SK-N-SH (cell line): ENCODE measurements around the gene SRR. TPM values are rescaled to one million over a fixed set of nuclear protein-coding genes. Genes with fewer than 3 reads are reported as not detected.

Experiments
- CTCF ChIA-PET: fragments of 300-600, 350-600 bp; formaldehyde crosslinking; extraction: SDS; loops from one replicate; lab custom pipeline; 2021; lab: Yijun Ruan, JAX
- POLR2A ChIA-PET: fragments of 350-600 bp; sonication (Branson Sonifier 250); formaldehyde crosslinking; extraction: SDS; loops from one replicate; lab custom pipeline; 2020; ENCODE audit warnings: antibody characterized with exemption, inconsistent platforms; lab: Yijun Ruan, JAX
- DNase-seq: peaks from one replicate; pipeline ENCODE4 v3.0.0; 2012
- H2AFZ ChIP-seq: fragments of 200-600 bp; sonication (generic); 2 replicates; pipeline ENCODE4 v1.8.1; 2016; ENCODE audit warnings: antibody characterized with exemption, mild to moderate bottlenecking, low read depth
- H3F3A ChIP-seq: fragments of 200-600 bp; sonication (generic); replicated peaks from 2 replicates; pipeline ENCODE3; 2016; ENCODE audit warnings: antibody characterized with exemption, mild to moderate bottlenecking; ENCODE audit not compliant: insufficient read depth
- H3K27ac ChIP-seq, 2 experiments: fragments of 200-500 bp in 1 of 2; fragments of 200-600 bp in 1 of 2; sonication (Bioruptor generic) in 1 of 2; sonication (generic), shearing (Covaris generic) in 1 of 2; 2 replicates each; pipeline versions ENCODE4 v1.5.1 to v1.6.1; 2014 to 2016; ENCODE audit warnings: low read depth in 2 of 2, inconsistent platforms in 1 of 2, low read length in 1 of 2, mild to moderate bottlenecking in 1 of 2, mixed read lengths in 1 of 2
- H3K27me3 ChIP-seq: fragments of 200-600 bp; sonication (generic), shearing (Covaris generic); 2 replicates; pipeline ENCODE4 v1.6.1; 2016; ENCODE audit warnings: mixed run types; ENCODE audit not compliant: insufficient read depth
- H3K36me3 ChIP-seq, 2 experiments: fragments of 200-500 bp in 1 of 2; fragments of 200-600 bp in 1 of 2; sonication (Bioruptor generic) in 1 of 2; sonication (generic) in 1 of 2; replicated peaks in 1 of 2; 2 replicates each; pipeline versions ENCODE3 to v1.5.1; 2014 to 2016; ENCODE audit warnings: low read length in 1 of 2, mild to moderate bottlenecking in 1 of 2; ENCODE audit not compliant: insufficient read depth in 2 of 2, control insufficient read depth in 1 of 2
- H3K4me1 ChIP-seq, 2 experiments: fragments of 200-500 bp in 1 of 2; fragments of 200-600 bp in 1 of 2; sonication (Bioruptor generic) in 1 of 2; sonication (generic), shearing (Covaris generic) in 1 of 2; 2 replicates each; pipeline versions ENCODE4 v1.5.1 to v1.6.1; 2014 to 2016; ENCODE audit warnings: low read depth in 1 of 2, low read length in 1 of 2, mixed run types in 1 of 2; ENCODE audit not compliant: insufficient read depth in 2 of 2, control insufficient read depth in 1 of 2
- H3K4me2 ChIP-seq: fragments of 200-600 bp; sonication (generic), shearing (Covaris generic); 2 replicates; pipeline ENCODE4 v1.6.1; 2017; ENCODE audit warnings: mixed run types
- H3K4me3 ChIP-seq, 2 experiments: fragments of 200-500 bp in 1 of 2; fragments of 200-600 bp in 1 of 2; sonication (Bioruptor generic) in 1 of 2; sonication (generic), shearing (Covaris generic) in 1 of 2; 2 replicates each; pipeline versions ENCODE4 v1.5.1 to v1.8.1; 2014 to 2016; ENCODE audit warnings: low read depth in 2 of 2, inconsistent platforms in 1 of 2, low read length in 1 of 2, mild to moderate bottlenecking in 1 of 2, mixed read lengths in 1 of 2, moderate library complexity in 1 of 2
- H3K79me2 ChIP-seq: fragments of 200-600 bp; sonication (generic); 2 replicates; pipeline ENCODE4 v1.8.1; 2017; ENCODE audit warnings: mild to moderate bottlenecking; ENCODE audit not compliant: insufficient read depth
- H3K9ac ChIP-seq: fragments of 200-600 bp; sonication (generic); 2 replicates; pipeline ENCODE4 v1.6.1; 2017; ENCODE audit warnings: mixed run types
- H3K9me2 ChIP-seq: fragments of 200-600 bp; sonication (generic); 2 replicates; pipeline ENCODE4 v1.6.1; 2017; ENCODE audit warnings: mixed run types
- H3K9me3 ChIP-seq: fragments of 200-600 bp; sonication (generic); 2 replicates; pipeline ENCODE4 v1.6.1; 2017; ENCODE audit warnings: mixed run types, mild to moderate bottlenecking, moderate library complexity
- H4K20me1 ChIP-seq: fragments of 200-600 bp; sonication (generic); 2 replicates; pipeline ENCODE4 v1.6.1; 2017; ENCODE audit warnings: mild to moderate bottlenecking, mixed run types; ENCODE audit not compliant: insufficient read depth
- CTCF ChIP-seq: fragments of 200-600 bp; sonication (generic); IDR thresholded peaks from 2 replicates; pipeline ENCODE4 v1.6.1; 2017; ENCODE audit warnings: antibody characterized with exemption, mild to moderate bottlenecking, moderate library complexity
- FOSL2 ChIP-seq: IDR thresholded peaks from 2 replicates; pipeline ENCODE4 v1.4.0; 2012; ENCODE audit warnings: low read depth, mild to moderate bottlenecking, moderate library complexity, borderline replicate concordance
- FOXJ3 ChIP-seq: sonication (generic); formaldehyde crosslinking; IDR thresholded peaks from 2 replicates; pipeline ENCODE4 v1.5.1; 2020; ENCODE audit warnings: mild to moderate bottlenecking, missing genetic modification reagents
- FOXM1 ChIP-seq: IDR thresholded peaks from 2 replicates; pipeline ENCODE4 v1.4.0; 2012; ENCODE audit warnings: low read depth, mild to moderate bottlenecking
- GABPA ChIP-seq: IDR thresholded peaks from 2 replicates; pipeline ENCODE4 v1.4.0; 2012; ENCODE audit warnings: low read depth, mild to moderate bottlenecking
- MEF2A ChIP-seq: IDR thresholded peaks from 2 replicates; pipeline ENCODE4 v1.4.0; 2012; ENCODE audit warnings: low read depth, borderline replicate concordance
- MXI1 ChIP-seq: IDR thresholded peaks from 2 replicates; pipeline ENCODE4 v1.6.1; 2012; ENCODE audit warnings: mild to moderate bottlenecking, low read depth, low read length, improper control_type of control experiment
- NRF1 ChIP-seq: IDR thresholded peaks from 2 replicates; pipeline ENCODE4 v1.6.1; 2012; ENCODE audit warnings: low read depth, mild to moderate bottlenecking, low read length
- SMC3 ChIP-seq: IDR thresholded peaks from 2 replicates; pipeline ENCODE4 v1.6.1; 2012; ENCODE audit warnings: low read depth, low read length, improper control_type of control experiment
- TAF1 ChIP-seq: IDR thresholded peaks from 2 replicates; pipeline ENCODE4 v1.6.1; 2012; ENCODE audit warnings: low read depth, mild to moderate bottlenecking, low read length, moderate library complexity, borderline replicate concordance
- TCF12 ChIP-seq: IDR thresholded peaks from 2 replicates; pipeline ENCODE4 v1.4.0; 2012
- TEAD4 ChIP-seq: IDR thresholded peaks from 2 replicates; pipeline ENCODE4 v1.4.0; 2012; ENCODE audit warnings: mild to moderate bottlenecking, borderline replicate concordance; ENCODE audit not compliant: insufficient read depth
- USF2 ChIP-seq: fragments of 150-350 bp; IDR thresholded peaks from 2 replicates; pipeline ENCODE4 v1.6.1; 2017; ENCODE audit warnings: antibody characterized with exemption, low read length, low read depth, borderline replicate concordance
- YY1 ChIP-seq: IDR thresholded peaks from 2 replicates; pipeline ENCODE4 v1.4.0; 2012; ENCODE audit warnings: low read depth, mild to moderate bottlenecking
- WGBS: methylation state at CpG from one replicate; pipeline ENCODE4 v1.1.6; 2017; ENCODE audit warnings: low lambda C conversion rate; 5-methylcytosine and 5-hydroxymethylcytosine counted together
- polyA plus RNA-seq, 3 experiments: library from polyadenylated mRNA; depleted of rRNA; stranded (reverse); fragments of >200 nt; gene quantifications; 2 replicates each; pipeline ENCODE4 v1.2.3, GENCODE V29; 2012

SRR gene
- polyA plus RNA-seq, 1 of the 3 experiments (the other 2 are of a cell fraction) = 18.5 TPM

- no peak overlapping the region for H3K27ac ChIP-seq
- peaks cover 9 to 29% of the 10 kb centered on the region in 2 experiments for H3K36me3 ChIP-seq
- CTCF ChIA-PET = no interaction called here
- no peak for TF ChIP-seq MEF2A
- TF ChIP-seq GABPA = no peak
- TF ChIP-seq TEAD4 = no peak
- no peak for TF ChIP-seq FOXM1
- TF ChIP-seq TAF1 = no peak
- TF ChIP-seq FOXJ3 (CRISPR knock-in tag) = no peak
- TF ChIP-seq FOSL2 = no peak
- no peak for TF ChIP-seq TCF12
- TF ChIP-seq, all 33 proteins: peak for 0
- no peak overlapping the region for H3K4me3 ChIP-seq
- no peaks in the 10 kb centered on the region for H3K27me3 ChIP-seq
- H3K9me2 ChIP-seq = no peaks in the 10 kb centered on the region
- peaks cover 5 to 11% of the 10 kb centered on the region in 2 experiments; a peak in 2 of 4 replicates for H3K4me1 ChIP-seq
- peaks cover 10% of the 10 kb centered on the region for H3F3A ChIP-seq
- peaks cover 20% of the 10 kb centered on the region for H4K20me1 ChIP-seq
- H3K9me3 ChIP-seq = no peaks in the 10 kb centered on the region
- WGBS = 61% methylated on average over 4 of the region's 5 CpGs
- no peak overlapping the region for H2AFZ ChIP-seq
- H3K9ac ChIP-seq = no peak overlapping the region
- peaks cover 42% of the 10 kb centered on the region; the same call in 1 of the 2 replicates for H3K79me2 ChIP-seq
- no peak overlapping the region for H3K4me2 ChIP-seq
- no peak for DNase-seq
- POLR2A ChIA-PET = no interaction called here
Observed at GRCh38 chr17:2343421-2343820, 39.7 kb downstream of the SRR start.

- Histone ChIP-seq H3K9me2 (no peaks in the 10 kb centered on the region), H3K27ac (no peak overlapping the region), H3K9ac (no peak overlapping the region), H3F3A (peaks cover 6% of the 10 kb centered on the region), H3K4me2 (no peak overlapping the region), H3K36me3 (peaks cover 9 to 29% of the 10 kb centered on the region in 2 experiments), H3K4me1 (peaks cover 6 to 10% of the 10 kb centered on the region in 2 experiments; a peak in 2 of 4 replicates), H3K9me3 (no peaks in the 10 kb centered on the region), H2AFZ (no peak overlapping the region), H3K4me3 (no peak overlapping the region), H3K27me3 (no peaks in the 10 kb centered on the region), H3K79me2 (peaks cover 35% of the 10 kb centered on the region; the same call in 1 of the 2 replicates), H4K20me1 (peaks cover 15% of the 10 kb centered on the region)
- POLR2A ChIA-PET = interaction anchor here (1.8 kb wide), 1 partner anchor 8 kb away, joined by 7 read pairs; the partner anchor contains the start of gene TSR1
- DNase-seq = no peak
- WGBS = 97% methylated on average over 10 of the region's 10 CpGs
- TF ChIP-seq SMC3 = no peak
- no peak for TF ChIP-seq USF2
- TF ChIP-seq YY1 = no peak
- TF ChIP-seq FOXJ3 (CRISPR knock-in tag) = no peak
- TF ChIP-seq CTCF = no peak
- TF ChIP-seq NRF1 = no peak
- no peak for TF ChIP-seq MXI1
- no peak for TF ChIP-seq TCF12
- CTCF ChIA-PET = interaction anchor here (0.5 kb wide), 1 partner anchor 95 kb away, joined by 3 read pairs; no protein-coding TSS in a partner anchor
Observed at GRCh38 chr17:2344528-2344927, 40.8 kb downstream of the SRR start.
